Karpas-422 (cell line): Measurements from ENCODE around the gene SAXO1. TPM values are rescaled to one million over a fixed set of nuclear protein-coding genes. Genes with fewer than 3 reads are reported as not detected.

Experiments used
- DNase-seq: peaks from one replicate; pipeline ENCODE4 v3.0.0-alpha.2; 2015
- H2AFZ ChIP-seq: fragments of 200-600 bp; sonication (generic); 2 replicates; pipeline ENCODE4 v1.6.1; 2014; ENCODE audit warnings: antibody characterized with exemption, low read length, mixed read lengths
- H3K27ac ChIP-seq: fragments of 200-600 bp; sonication (generic); 2 replicates; pipeline ENCODE4 v1.5.1; 2014; ENCODE audit warnings: mild to moderate bottlenecking, low read length, moderate library complexity
- H3K27me3 ChIP-seq: fragments of 200-600 bp; sonication (generic); 2 replicates; pipeline ENCODE4 v1.6.1; 2014; ENCODE audit warnings: low read length, mixed read lengths
- H3K36me3 ChIP-seq: fragments of 200-600 bp; sonication (generic); 2 replicates; pipeline ENCODE4 v1.6.1; 2014; ENCODE audit warnings: low read length, mixed read lengths; ENCODE audit not compliant: insufficient read depth
- H3K4me1 ChIP-seq: fragments of 200-600 bp; sonication (generic); 2 replicates; pipeline ENCODE4 v1.6.1; 2014; ENCODE audit warnings: mild to moderate bottlenecking, low read length, mixed read lengths
- H3K4me2 ChIP-seq: fragments of 200-600 bp; sonication (generic); 2 replicates; pipeline ENCODE4 v1.6.1; 2014; ENCODE audit warnings: low read length, low read depth, mild to moderate bottlenecking; ENCODE audit not compliant: poor library complexity, severe bottlenecking
- H3K4me3 ChIP-seq: fragments of 200-600 bp; sonication (generic); 2 replicates; pipeline ENCODE4 v1.5.1; 2014; ENCODE audit warnings: mild to moderate bottlenecking, antibody characterized with exemption, low read length, mixed read lengths
- H3K79me2 ChIP-seq: fragments of 200-600 bp; sonication (generic); 2 replicates; pipeline ENCODE4 v1.6.1; 2014; ENCODE audit warnings: mild to moderate bottlenecking, low read length, mixed read lengths
- H3K9ac ChIP-seq: fragments of 200-600 bp; sonication (generic); 2 replicates; pipeline ENCODE4 v1.6.0; 2014; ENCODE audit warnings: low read length
- H3K9me2 ChIP-seq: fragments of 200-600 bp; sonication (generic), shearing (Covaris generic); replicated peaks from 2 replicates; pipeline ENCODE4 v1.6.0; 2014; ENCODE audit warnings: mild to moderate bottlenecking, low read length, moderate library complexity; ENCODE audit not compliant: insufficient read depth
- H3K9me3 ChIP-seq: fragments of 300-700, 200-600 bp; sonication (generic); 2 replicates; pipeline ENCODE4 v1.6.1; 2014; ENCODE audit warnings: low read length, mixed read lengths
- H4K20me1 ChIP-seq: fragments of 200-600 bp; sonication (generic); 2 replicates; pipeline ENCODE4 v1.6.1; 2014; ENCODE audit warnings: mild to moderate bottlenecking, antibody characterized with exemption, low read length, low read depth; ENCODE audit not compliant: insufficient read depth
- total RNA-seq: library from RNA; depleted of rRNA; stranded (reverse); fragments of >200 nt; shearing (Covaris generic); gene quantifications from 2 replicates; pipeline ENCODE4 v1.2.3, GENCODE V29; 2014; ENCODE audit warnings: low replicate concordance

The SAXO1 gene
- total RNA-seq, 1 experiment from 2014 or later = not detected

DNA sequence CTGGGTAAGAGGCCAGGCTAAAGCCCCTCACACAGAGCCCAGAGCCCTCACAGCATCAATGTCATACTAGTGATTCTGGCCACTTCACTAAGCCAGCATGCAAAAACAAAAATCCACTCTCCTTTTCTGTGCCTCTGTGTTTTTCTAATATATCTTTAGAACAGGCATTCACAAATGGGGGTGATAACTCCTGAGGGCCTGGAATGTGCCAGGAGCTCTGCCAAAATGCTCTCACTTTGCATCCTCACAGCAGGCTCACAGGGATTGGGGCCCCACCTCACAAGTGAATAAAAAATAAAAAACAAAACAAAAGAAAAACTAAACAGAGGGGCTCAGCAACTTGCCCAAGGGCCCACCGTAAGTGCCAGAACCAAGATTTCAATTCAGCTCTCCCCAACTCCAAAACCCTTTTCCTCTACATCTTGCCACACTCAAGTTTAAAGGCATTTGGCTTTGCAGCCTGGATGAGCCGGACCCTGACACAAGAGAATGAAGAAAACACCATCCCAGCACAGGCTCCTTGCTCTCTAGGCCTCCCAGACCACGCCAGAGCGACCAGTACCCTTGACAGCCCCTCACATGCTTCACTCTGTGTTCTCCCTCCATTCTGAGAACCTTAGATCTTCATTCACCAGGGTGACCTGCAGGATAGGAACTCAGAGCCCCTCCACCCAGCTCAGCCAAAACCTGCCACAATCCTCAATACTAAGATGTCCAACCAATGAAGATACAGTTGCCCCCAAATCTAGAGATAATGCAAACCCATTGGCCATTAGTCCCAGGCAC, 51.3 kb downstream of the SAXO1 start:
- no peak overlapping the region for H3K9ac ChIP-seq
- no peaks in the 10 kb centered on the region for H3K36me3 ChIP-seq
- H3K27me3 ChIP-seq = no peaks in the 10 kb centered on the region
- H2AFZ ChIP-seq = no peak overlapping the region
- no peak for DNase-seq
- H3K4me1 ChIP-seq = no peaks in the 10 kb centered on the region
- no peaks in the 10 kb centered on the region for H4K20me1 ChIP-seq
- no peak overlapping the region for H3K4me3 ChIP-seq
- H3K27ac ChIP-seq = no peak overlapping the region
- no peaks in the 10 kb centered on the region for H3K9me3 ChIP-seq
- H3K4me2 ChIP-seq = no peak overlapping the region
- H3K9me2 ChIP-seq = no peaks in the 10 kb centered on the region
- H3K79me2 ChIP-seq = no peaks in the 10 kb centered on the region

DNA sequence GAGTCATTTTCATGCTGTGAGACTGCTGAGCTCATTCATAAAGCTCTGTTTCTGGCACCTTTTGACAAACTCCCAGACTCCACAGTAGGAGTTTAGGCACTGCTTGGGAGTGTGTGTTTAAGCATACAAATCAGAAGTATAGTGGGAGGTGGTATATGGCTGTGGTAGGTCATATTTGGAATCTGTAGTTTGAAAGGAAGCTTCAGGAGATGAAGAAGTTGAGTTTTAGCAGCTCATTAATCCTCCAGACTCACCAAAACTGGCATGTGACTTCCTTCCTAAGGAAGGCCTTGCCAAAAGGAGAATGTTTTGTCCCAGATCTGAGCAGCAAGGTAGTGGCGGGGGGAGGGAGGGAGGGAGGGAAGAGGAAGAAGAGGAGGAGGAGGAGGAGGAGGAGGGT, 52.8 kb downstream of the SAXO1 start:
- H4K20me1 ChIP-seq = no peaks in the 10 kb centered on the region
- no peaks in the 10 kb centered on the region for H3K79me2 ChIP-seq
- no peaks in the 10 kb centered on the region for H3K9me3 ChIP-seq
- H3K4me1 ChIP-seq = no peaks in the 10 kb centered on the region
- H3K27me3 ChIP-seq = no peaks in the 10 kb centered on the region
- no peak overlapping the region for H2AFZ ChIP-seq
- H3K9ac ChIP-seq = no peak overlapping the region
- no peak overlapping the region for H3K4me3 ChIP-seq
- no peaks in the 10 kb centered on the region for H3K9me2 ChIP-seq
- no peak overlapping the region for H3K4me2 ChIP-seq
- H3K36me3 ChIP-seq = no peaks in the 10 kb centered on the region
- no peak overlapping the region for H3K27ac ChIP-seq
- no peak for DNase-seq

DNA sequence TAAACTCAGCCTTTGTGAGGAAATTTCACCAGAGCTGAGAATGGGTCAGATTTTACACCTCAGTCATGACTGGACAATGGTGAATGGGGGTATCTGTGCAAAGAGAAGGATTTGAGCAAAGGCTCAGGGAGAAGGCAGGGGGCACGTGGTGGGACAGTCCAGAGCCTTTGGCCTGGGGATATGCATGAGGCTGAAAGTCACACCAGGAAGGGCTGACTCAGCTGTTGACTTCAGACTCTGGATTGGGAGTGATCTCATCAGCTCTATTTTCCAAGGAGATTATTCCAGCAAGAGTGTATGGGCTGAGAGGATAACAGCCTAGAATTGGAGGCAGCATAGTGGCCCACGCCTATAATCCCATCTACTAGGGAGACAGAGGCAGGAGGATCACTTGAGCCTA, 53.6 kb downstream of the SAXO1 start:
- Histone ChIP-seq H3K79me2 (no peaks in the 10 kb centered on the region), H2AFZ (no peak overlapping the region), H3K4me2 (no peak overlapping the region), H3K4me1 (no peaks in the 10 kb centered on the region), H3K27me3 (no peaks in the 10 kb centered on the region), H3K9me2 (no peaks in the 10 kb centered on the region), H3K4me3 (no peak overlapping the region), H3K27ac (no peak overlapping the region), H4K20me1 (no peaks in the 10 kb centered on the region), H3K36me3 (no peaks in the 10 kb centered on the region), H3K9ac (no peak overlapping the region), H3K9me3 (no peaks in the 10 kb centered on the region)
- DNase-seq = no peak

DNA sequence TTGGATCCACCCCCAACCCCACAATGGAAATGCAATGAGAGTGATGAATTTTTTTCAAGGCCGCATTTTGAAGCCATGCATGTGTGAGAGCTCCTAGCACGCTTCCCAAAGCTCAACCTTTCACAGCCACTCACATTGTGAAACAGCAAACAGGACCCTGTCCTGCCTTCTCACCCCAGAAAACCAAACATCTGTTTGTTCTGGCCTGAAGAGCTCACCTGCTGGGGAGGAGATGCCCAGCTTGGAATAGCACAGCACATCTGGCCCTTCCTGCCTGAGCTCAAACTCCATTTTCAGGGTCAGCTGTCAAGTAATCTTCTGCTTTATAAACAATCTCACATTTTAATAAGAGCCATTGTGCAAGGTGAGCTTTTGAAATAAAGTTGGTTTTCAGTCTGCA, 54.8 kb downstream of the SAXO1 start:
- no peaks in the 10 kb centered on the region for H3K36me3 ChIP-seq
- H2AFZ ChIP-seq = no peak overlapping the region
- H3K79me2 ChIP-seq = no peaks in the 10 kb centered on the region
- no peaks in the 10 kb centered on the region for H3K4me1 ChIP-seq
- no peaks in the 10 kb centered on the region for H3K9me3 ChIP-seq
- no peak overlapping the region for H3K4me3 ChIP-seq
- no peaks in the 10 kb centered on the region for H3K9me2 ChIP-seq
- no peak overlapping the region for H3K27ac ChIP-seq
- no peak overlapping the region for H3K4me2 ChIP-seq
- no peak for DNase-seq
- no peaks in the 10 kb centered on the region for H4K20me1 ChIP-seq
- H3K9ac ChIP-seq = no peak overlapping the region
- no peaks in the 10 kb centered on the region for H3K27me3 ChIP-seq

GRCh38 chr9:18976709-18977531, 56.1 kb downstream of the SAXO1 start:
- Histone ChIP-seq H3K79me2 (no peaks in the 10 kb centered on the region), H2AFZ (no peak overlapping the region), H3K4me3 (no peak overlapping the region), H3K27ac (no peak overlapping the region), H4K20me1 (no peaks in the 10 kb centered on the region), H3K9me2 (no peaks in the 10 kb centered on the region), H3K4me1 (no peaks in the 10 kb centered on the region), H3K9ac (no peak overlapping the region), H3K4me2 (no peak overlapping the region), H3K36me3 (no peaks in the 10 kb centered on the region), H3K9me3 (no peaks in the 10 kb centered on the region), H3K27me3 (no peaks in the 10 kb centered on the region)
- no peak for DNase-seq

- Histone ChIP-seq H3K9ac (no peak overlapping the region), H3K79me2 (no peaks in the 10 kb centered on the region), H3K4me1 (no peaks in the 10 kb centered on the region), H3K27me3 (no peaks in the 10 kb centered on the region), H3K36me3 (no peaks in the 10 kb centered on the region), H3K9me3 (no peaks in the 10 kb centered on the region), H4K20me1 (no peaks in the 10 kb centered on the region), H3K4me2 (no peak overlapping the region), H2AFZ (no peak overlapping the region), H3K9me2 (no peaks in the 10 kb centered on the region), H3K4me3 (no peak overlapping the region), H3K27ac (no peak overlapping the region)
- no peak for DNase-seq
Measured at GRCh38 chr9:18976221-18976708, 56.7 kb downstream of the SAXO1 start.

DNA sequence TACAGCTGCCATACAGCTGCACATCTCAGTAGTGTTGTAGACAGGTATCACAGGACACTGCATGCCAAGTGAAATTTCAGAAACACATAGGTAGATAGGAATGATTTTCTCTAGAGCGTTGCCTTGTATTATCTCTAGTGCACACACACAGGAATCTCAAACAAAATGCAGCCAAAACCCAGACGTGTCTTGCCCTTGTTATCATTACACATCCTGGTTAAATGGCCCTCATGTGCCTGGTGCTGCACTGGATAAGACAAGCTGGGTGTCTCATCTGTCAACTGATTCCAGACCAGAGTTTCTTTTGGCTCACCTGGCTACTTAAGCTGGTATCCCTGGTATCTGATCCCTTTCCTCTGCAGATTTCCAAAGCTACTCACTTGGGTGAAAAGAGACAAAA, 59.7 kb downstream of the SAXO1 start:
- no peaks in the 10 kb centered on the region for H3K27me3 ChIP-seq
- DNase-seq = no peak
- H4K20me1 ChIP-seq = no peaks in the 10 kb centered on the region
- no peaks in the 10 kb centered on the region for H3K79me2 ChIP-seq
- no peaks in the 10 kb centered on the region for H3K4me1 ChIP-seq
- H3K9me3 ChIP-seq = no peaks in the 10 kb centered on the region
- H2AFZ ChIP-seq = no peak overlapping the region
- no peak overlapping the region for H3K27ac ChIP-seq
- H3K9me2 ChIP-seq = no peaks in the 10 kb centered on the region
- H3K9ac ChIP-seq = no peak overlapping the region
- no peak overlapping the region for H3K4me3 ChIP-seq
- no peak overlapping the region for H3K4me2 ChIP-seq
- no peaks in the 10 kb centered on the region for H3K36me3 ChIP-seq

DNA sequence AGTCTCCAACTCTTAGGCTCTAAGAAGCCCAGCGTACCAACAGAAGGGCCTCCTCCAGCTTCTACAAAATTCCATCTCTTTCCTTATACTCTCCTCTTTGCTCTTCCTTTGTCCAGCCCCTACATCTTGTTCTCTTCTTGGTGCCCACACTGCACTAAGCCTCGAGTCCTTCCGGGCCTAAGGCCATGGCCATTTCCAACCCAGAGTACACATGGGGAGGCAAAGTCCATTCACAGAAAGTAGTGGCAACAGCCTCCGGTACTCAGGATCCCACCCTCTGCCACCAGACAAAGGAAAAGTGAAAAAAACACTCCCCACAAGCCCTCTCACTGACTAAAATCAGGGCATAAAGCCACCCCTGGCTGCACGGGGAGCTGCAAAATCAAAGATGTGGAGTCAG, 60.3 kb downstream of the SAXO1 start:
- no peaks in the 10 kb centered on the region for H3K27me3 ChIP-seq
- no peaks in the 10 kb centered on the region for H3K4me1 ChIP-seq
- no peaks in the 10 kb centered on the region for H3K36me3 ChIP-seq
- H3K9ac ChIP-seq = no peak overlapping the region
- DNase-seq = no peak
- H3K4me2 ChIP-seq = no peak overlapping the region
- no peaks in the 10 kb centered on the region for H3K9me2 ChIP-seq
- no peaks in the 10 kb centered on the region for H3K79me2 ChIP-seq
- H3K27ac ChIP-seq = no peak overlapping the region
- H4K20me1 ChIP-seq = no peaks in the 10 kb centered on the region
- H2AFZ ChIP-seq = no peak overlapping the region
- no peak overlapping the region for H3K4me3 ChIP-seq
- no peaks in the 10 kb centered on the region for H3K9me3 ChIP-seq
